ENCODE data around the gene CDK14. TPM values are rescaled to one million over a fixed set of nuclear protein-coding genes. Genes with fewer than 3 reads are reported as not detected.

Gene CDK14
- total RNA-seq, 2 donors from 2014 or later = 8.7 to 13.4 TPM

DNA sequence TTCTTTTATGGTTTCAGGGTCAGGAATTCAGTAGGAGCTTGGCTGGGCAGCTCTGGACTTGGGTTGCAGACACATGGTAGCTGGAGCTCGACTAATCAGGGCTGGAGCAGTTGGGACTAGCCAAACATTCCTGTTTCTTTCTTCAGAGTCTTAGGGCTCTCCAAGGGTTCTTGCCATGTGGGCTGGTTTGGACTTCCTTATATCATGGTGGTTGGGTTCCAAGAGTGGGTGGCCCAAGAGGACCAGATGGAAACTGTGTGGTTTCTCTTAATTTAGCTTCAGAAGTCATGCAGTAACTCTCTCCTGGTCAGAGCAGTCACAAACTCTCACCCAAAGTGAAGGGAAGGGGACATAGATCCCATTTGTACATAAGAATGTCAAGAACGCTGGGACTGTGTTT is 398.0 kb downstream of the CDK14 start:
- H3K9me3 ChIP-seq (ENCODE audit: control insufficient read depth, low read length) = no peaks in the 10 kb centered on the region
- 90 to 100% methylated on average over 2 of the region's 2 CpGs for WGBS, 2 experiments (ENCODE audit: insufficient coverage in 1 of 2, insufficient read length in 1 of 2)
- H3K4me3 ChIP-seq (ENCODE audit: low read length) = no peak overlapping the region
- H3K4me1 ChIP-seq (ENCODE audit: control insufficient read depth, insufficient read depth, low read length) = no peaks in the 10 kb centered on the region
- no peaks in the 10 kb centered on the region for H3K4me1 Mint-ChIP-seq
- H3K36me3 ChIP-seq (ENCODE audit: control insufficient read depth, insufficient read depth, low read length) = no peaks in the 10 kb centered on the region
- H3K27me3 ChIP-seq (ENCODE audit: control insufficient read depth, insufficient read depth, low read length, poor library complexity, severe bottlenecking) = no peaks in the 10 kb centered on the region
- no peak overlapping the region for H3K4me3 Mint-ChIP-seq
- H3K9me3 Mint-ChIP-seq = no peaks in the 10 kb centered on the region
- DNase-seq = no peak
- H3K27ac Mint-ChIP-seq = no peak overlapping the region
- H3K36me3 Mint-ChIP-seq (ENCODE audit: low read depth) = no peaks in the 10 kb centered on the region
- H3K27me3 Mint-ChIP-seq (ENCODE audit: insufficient read depth) = no peaks in the 10 kb centered on the region
- H3K9ac ChIP-seq (ENCODE audit: extremely low read depth, low read length, poor library complexity, severe bottlenecking) = no peak overlapping the region
- TF ChIP-seq, protein P1, sequence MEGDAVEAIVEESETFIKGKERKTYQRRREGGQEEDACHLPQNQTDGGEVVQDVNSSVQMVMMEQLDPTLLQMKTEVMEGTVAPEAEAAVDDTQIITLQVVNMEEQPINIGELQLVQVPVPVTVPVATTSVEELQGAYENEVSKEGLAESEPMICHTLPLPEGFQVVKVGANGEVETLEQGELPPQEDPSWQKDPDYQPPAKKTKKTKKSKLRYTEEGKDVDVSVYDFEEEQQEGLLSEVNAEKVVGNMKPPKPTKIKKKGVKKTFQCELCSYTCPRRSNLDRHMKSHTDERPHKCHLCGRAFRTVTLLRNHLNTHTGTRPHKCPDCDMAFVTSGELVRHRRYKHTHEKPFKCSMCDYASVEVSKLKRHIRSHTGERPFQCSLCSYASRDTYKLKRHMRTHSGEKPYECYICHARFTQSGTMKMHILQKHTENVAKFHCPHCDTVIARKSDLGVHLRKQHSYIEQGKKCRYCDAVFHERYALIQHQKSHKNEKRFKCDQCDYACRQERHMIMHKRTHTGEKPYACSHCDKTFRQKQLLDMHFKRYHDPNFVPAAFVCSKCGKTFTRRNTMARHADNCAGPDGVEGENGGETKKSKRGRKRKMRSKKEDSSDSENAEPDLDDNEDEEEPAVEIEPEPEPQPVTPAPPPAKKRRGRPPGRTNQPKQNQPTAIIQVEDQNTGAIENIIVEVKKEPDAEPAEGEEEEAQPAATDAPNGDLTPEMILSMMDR (conservative IDR thresholded peaks at IDR 0.05) = no peak
- no peak overlapping the region for H3K27ac ChIP-seq (ENCODE audit: low read depth, low read length)

DNA sequence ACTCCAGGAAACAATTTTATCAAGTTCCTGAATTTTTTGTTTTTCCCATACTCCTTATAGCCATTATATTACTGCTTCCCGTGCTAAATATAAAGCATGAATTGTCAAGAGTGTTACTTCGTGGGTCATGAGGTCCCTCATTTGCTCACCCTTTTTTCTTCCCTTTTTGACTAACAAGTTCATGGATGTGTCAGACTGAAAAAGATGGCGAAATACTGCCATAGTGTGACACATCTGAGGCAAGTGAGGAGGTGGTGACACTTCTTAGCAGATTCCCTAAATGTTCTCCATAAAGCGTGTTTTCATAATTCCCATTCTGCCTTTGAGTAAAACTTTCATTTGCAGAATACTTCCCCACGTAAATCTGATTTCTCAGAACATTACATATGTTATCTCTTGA is 398.5 kb downstream of the CDK14 start:
- H3K36me3 Mint-ChIP-seq (ENCODE audit: low read depth) = no peaks in the 10 kb centered on the region
- WGBS, 2 experiments (ENCODE audit: insufficient coverage in 1 of 2, insufficient read length in 1 of 2) = 90 to 100% methylated on average over 3 to 5 of the region's 5 CpGs
- H3K4me1 Mint-ChIP-seq = no peaks in the 10 kb centered on the region
- H3K27me3 Mint-ChIP-seq (ENCODE audit: insufficient read depth) = no peaks in the 10 kb centered on the region
- no peak overlapping the region for H3K27ac Mint-ChIP-seq
- Histone ChIP-seq H3K36me3 (ENCODE audit: control insufficient read depth, insufficient read depth, low read length) (no peaks in the 10 kb centered on the region), H3K4me1 (ENCODE audit: control insufficient read depth, insufficient read depth, low read length) (no peaks in the 10 kb centered on the region), H3K27me3 (ENCODE audit: control insufficient read depth, insufficient read depth, low read length, poor library complexity, severe bottlenecking) (no peaks in the 10 kb centered on the region), H3K9me3 (ENCODE audit: control insufficient read depth, low read length) (no peaks in the 10 kb centered on the region), H3K9ac (ENCODE audit: extremely low read depth, low read length, poor library complexity, severe bottlenecking) (no peak overlapping the region), H3K4me3 (ENCODE audit: low read length) (no peak overlapping the region), H3K27ac (ENCODE audit: low read depth, low read length) (no peak overlapping the region)
- DNase-seq = no peak
- H3K4me3 Mint-ChIP-seq = no peak overlapping the region
- no peaks in the 10 kb centered on the region for H3K9me3 Mint-ChIP-seq
- TF ChIP-seq, protein P1 (conservative IDR thresholded peaks at IDR 0.05) = no peak

DNA sequence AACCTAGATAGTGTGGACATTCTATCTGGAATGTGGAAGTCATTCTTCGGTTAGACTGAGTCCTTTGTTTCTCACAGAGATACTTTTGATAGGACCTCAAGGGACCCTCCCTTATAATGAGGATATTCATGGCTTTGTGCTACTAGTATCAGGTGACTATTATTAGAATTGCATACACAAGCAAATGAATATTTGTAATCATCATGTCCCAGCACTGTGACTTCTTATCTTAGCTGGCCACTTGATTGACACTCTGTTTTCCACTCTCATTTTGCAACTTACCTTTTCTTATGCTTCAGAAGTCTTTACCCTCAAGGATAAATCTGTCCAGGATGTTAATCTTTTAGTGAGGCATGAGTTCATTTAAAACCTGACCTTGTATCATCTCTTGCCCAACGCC is 399.9 kb downstream of the CDK14 start:
- DNase-seq = no peak
- H3K27me3 ChIP-seq (ENCODE audit: control insufficient read depth, insufficient read depth, low read length, poor library complexity, severe bottlenecking) = no peaks in the 10 kb centered on the region
- Mint-ChIP-seq H3K4me3 (no peak overlapping the region), H3K9me3 (no peaks in the 10 kb centered on the region), H3K27ac (no peak overlapping the region), H3K36me3 (ENCODE audit: low read depth) (no peaks in the 10 kb centered on the region), H3K4me1 (no peaks in the 10 kb centered on the region), H3K27me3 (ENCODE audit: insufficient read depth) (no peaks in the 10 kb centered on the region)
- TF ChIP-seq, protein P1 (conservative IDR thresholded peaks at IDR 0.05) = no peak
- no peak overlapping the region for H3K9ac ChIP-seq (ENCODE audit: extremely low read depth, low read length, poor library complexity, severe bottlenecking)
- H3K4me3 ChIP-seq (ENCODE audit: low read length) = no peak overlapping the region
- H3K9me3 ChIP-seq (ENCODE audit: control insufficient read depth, low read length) = no peaks in the 10 kb centered on the region
- no peaks in the 10 kb centered on the region for H3K4me1 ChIP-seq (ENCODE audit: control insufficient read depth, insufficient read depth, low read length)
- WGBS, 2 experiments (ENCODE audit: insufficient coverage in 1 of 2, insufficient read length in 1 of 2) = 78% methylated on average over 2 of the region's 2 CpGs; no CpG with 5 or more reads in 1 of the 2 experiments
- no peak overlapping the region for H3K27ac ChIP-seq (ENCODE audit: low read depth, low read length)
- no peaks in the 10 kb centered on the region for H3K36me3 ChIP-seq (ENCODE audit: control insufficient read depth, insufficient read depth, low read length)
